OCI-LY7 (cell line): ENCODE results near the gene KREMEN1. TPM values are rescaled to one million over a fixed set of nuclear protein-coding genes. Genes with fewer than 3 reads are reported as not detected.

Experiments used
- BruUV-seq: library from RNA; stranded (reverse); fragments of 400-500 nt; replicated peaks from 2 replicates; lab custom pipeline; 2021; lab: Mats Ljungman, UMichigan
- CTCF ChIA-PET: fragments of 300-600 bp; sonication (Branson Sonifier 250); formaldehyde crosslinking; loops from one replicate; lab custom pipeline; 2022; ENCODE audit warnings: antibody characterized with exemption; ENCODE audit not compliant: unreplicated experiment; lab: Charles Lee
- POLR2A ChIA-PET: fragments of 300-600 bp; sonication (Branson Sonifier 250); formaldehyde crosslinking; loops from one replicate; lab custom pipeline; 2022; ENCODE audit warnings: antibody characterized with exemption; lab: Charles Lee
- DNase-seq: peaks from one replicate; pipeline ENCODE4 v3.0.0-alpha.2; 2015; ENCODE audit warnings: low spot score
- H2AFZ ChIP-seq: fragments of 200-600 bp; sonication (generic), shearing (Covaris generic); 2 replicates; pipeline ENCODE4 v1.6.1; 2014; ENCODE audit warnings: mild to moderate bottlenecking, antibody characterized with exemption, low read length, moderate library complexity
- H3K27ac ChIP-seq: fragments of 200-600 bp; sonication (generic); 2 replicates; pipeline ENCODE4 v1.5.1; 2014; ENCODE audit warnings: mixed run types, low read depth, mild to moderate bottlenecking, moderate library complexity, low read length, inconsistent platforms; ENCODE audit not compliant: poor library complexity, severe bottlenecking
- H3K36me3 ChIP-seq: fragments of 200-600 bp; sonication (generic); 2 replicates; pipeline ENCODE4 v1.6.1; 2014; ENCODE audit warnings: mild to moderate bottlenecking, antibody characterized with exemption, low read length, moderate library complexity, mixed read lengths; ENCODE audit not compliant: insufficient read depth
- H3K4me1 ChIP-seq: fragments of 200-600 bp; sonication (generic); 2 replicates; pipeline ENCODE4 v1.5.1; 2014; ENCODE audit warnings: mild to moderate bottlenecking, low read length; ENCODE audit not compliant: insufficient read depth, poor library complexity, severe bottlenecking
- H3K4me2 ChIP-seq: fragments of 200-600 bp; sonication (generic); 2 replicates; pipeline ENCODE4 v1.6.1; 2014; ENCODE audit warnings: mild to moderate bottlenecking, low read length
- H3K4me3 ChIP-seq: fragments of 200-600 bp; sonication (generic); 2 replicates; pipeline ENCODE4 v1.5.1; 2014; ENCODE audit warnings: mild to moderate bottlenecking, low read depth, low read length; ENCODE audit not compliant: poor library complexity, severe bottlenecking
- H3K79me2 ChIP-seq: fragments of 200-600 bp; sonication (generic); 2 replicates; pipeline ENCODE4 v1.6.1; 2016; ENCODE audit warnings: low read depth, mild to moderate bottlenecking, low read length, moderate library complexity, mixed read lengths; ENCODE audit not compliant: insufficient read depth
- H3K9me2 ChIP-seq: fragments of 200-600 bp; sonication (generic); 2 replicates; pipeline ENCODE4 v1.6.1; 2016; ENCODE audit warnings: mild to moderate bottlenecking, low read length, mixed read lengths; ENCODE audit not compliant: insufficient read depth
- H3K9me3 ChIP-seq: fragments of 200-600 bp; sonication (generic); 2 replicates; pipeline ENCODE4 v1.6.1; 2014; ENCODE audit warnings: mild to moderate bottlenecking, mixed run types, low read length, mixed read lengths
- H4K20me1 ChIP-seq: fragments of 200-600 bp; sonication (generic); 2 replicates; pipeline ENCODE4 v1.6.1; 2014; ENCODE audit warnings: mild to moderate bottlenecking, antibody characterized with exemption, low read length, moderate library complexity, mixed read lengths; ENCODE audit not compliant: insufficient read depth
- EZH2phosphoT487 ChIP-seq: fragments of 200-600 bp; sonication (generic); IDR thresholded peaks from 2 replicates; pipeline ENCODE4 v1.6.1; 2018; ENCODE audit warnings: low read depth, borderline replicate concordance, mild to moderate bottlenecking, mixed run types, antibody characterized with exemption, low read length, moderate library complexity, mixed read lengths
- intact Hi-C: fragments of 100-400 bp; cut with micrococcal nuclease; formaldehyde crosslinking; loops from one replicate; pipeline ENCODE4 v1.10.0; 2022; ENCODE audit not compliant: unreplicated experiment
- total RNA-seq, 2 experiments: library from RNA; depleted of rRNA in 1 of 2; stranded (reverse); fragments of >200 nt in 1 of 2; shearing (Covaris generic) in 1 of 2; gene quantifications; 2 replicates each; pipeline ENCODE4 v1.2.3, GENCODE V29; 2014 to 2022
- TF ChIP-seq, protein P1 (sequence below): fragments of 200-600 bp; sonication (generic); conservative IDR thresholded peaks from 2 replicates; pipeline ENCODE4 v1.5.1; 2014; ENCODE audit warnings: mild to moderate bottlenecking, antibody characterized with exemption, low read length, moderate library complexity, mixed read lengths

The KREMEN1 gene
- total RNA-seq, 2 experiments from 2014 or later = not detected

DNA sequence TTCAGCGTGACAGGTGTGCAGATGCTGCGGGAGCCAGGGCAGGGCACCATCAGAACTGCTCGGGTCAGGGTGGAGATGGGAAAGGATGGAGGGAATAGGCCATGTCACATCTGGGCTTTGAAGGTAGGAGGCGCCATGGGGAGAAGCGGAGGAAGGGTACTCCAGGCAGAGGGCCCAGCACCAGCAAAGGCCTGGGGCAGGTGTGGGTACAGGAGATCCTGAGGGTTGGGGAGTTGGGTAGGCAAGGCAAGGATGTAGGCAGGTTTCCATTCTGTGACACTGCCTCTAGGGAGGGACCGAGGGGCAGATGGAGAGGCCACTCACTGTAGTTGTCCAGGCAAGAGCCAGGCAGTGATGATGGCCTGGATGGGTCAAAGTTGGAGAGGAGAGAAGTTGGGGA, 141.4 kb downstream of the KREMEN1 start:
- intact Hi-C loops = no loop called here
- Histone ChIP-seq H3K79me2 (no peaks in the 10 kb centered on the region), H3K36me3 (no peaks in the 10 kb centered on the region), H3K4me2 (no peak overlapping the region), H2AFZ (no peak overlapping the region), H3K9me2 (no peaks in the 10 kb centered on the region), H3K9me3 (no peaks in the 10 kb centered on the region), H3K4me3 (no peak overlapping the region), H3K27ac (no peak overlapping the region), H3K4me1 (no peaks in the 10 kb centered on the region), H4K20me1 (no peaks in the 10 kb centered on the region)
- POLR2A ChIA-PET = no interaction called here
- CTCF ChIA-PET = no interaction called here
- TF ChIP-seq, protein P1, sequence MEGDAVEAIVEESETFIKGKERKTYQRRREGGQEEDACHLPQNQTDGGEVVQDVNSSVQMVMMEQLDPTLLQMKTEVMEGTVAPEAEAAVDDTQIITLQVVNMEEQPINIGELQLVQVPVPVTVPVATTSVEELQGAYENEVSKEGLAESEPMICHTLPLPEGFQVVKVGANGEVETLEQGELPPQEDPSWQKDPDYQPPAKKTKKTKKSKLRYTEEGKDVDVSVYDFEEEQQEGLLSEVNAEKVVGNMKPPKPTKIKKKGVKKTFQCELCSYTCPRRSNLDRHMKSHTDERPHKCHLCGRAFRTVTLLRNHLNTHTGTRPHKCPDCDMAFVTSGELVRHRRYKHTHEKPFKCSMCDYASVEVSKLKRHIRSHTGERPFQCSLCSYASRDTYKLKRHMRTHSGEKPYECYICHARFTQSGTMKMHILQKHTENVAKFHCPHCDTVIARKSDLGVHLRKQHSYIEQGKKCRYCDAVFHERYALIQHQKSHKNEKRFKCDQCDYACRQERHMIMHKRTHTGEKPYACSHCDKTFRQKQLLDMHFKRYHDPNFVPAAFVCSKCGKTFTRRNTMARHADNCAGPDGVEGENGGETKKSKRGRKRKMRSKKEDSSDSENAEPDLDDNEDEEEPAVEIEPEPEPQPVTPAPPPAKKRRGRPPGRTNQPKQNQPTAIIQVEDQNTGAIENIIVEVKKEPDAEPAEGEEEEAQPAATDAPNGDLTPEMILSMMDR = no peak
- no peak for TF ChIP-seq EZH2phosphoT487
- BruUV-seq = no TSS peak
- no peak for DNase-seq

DNA sequence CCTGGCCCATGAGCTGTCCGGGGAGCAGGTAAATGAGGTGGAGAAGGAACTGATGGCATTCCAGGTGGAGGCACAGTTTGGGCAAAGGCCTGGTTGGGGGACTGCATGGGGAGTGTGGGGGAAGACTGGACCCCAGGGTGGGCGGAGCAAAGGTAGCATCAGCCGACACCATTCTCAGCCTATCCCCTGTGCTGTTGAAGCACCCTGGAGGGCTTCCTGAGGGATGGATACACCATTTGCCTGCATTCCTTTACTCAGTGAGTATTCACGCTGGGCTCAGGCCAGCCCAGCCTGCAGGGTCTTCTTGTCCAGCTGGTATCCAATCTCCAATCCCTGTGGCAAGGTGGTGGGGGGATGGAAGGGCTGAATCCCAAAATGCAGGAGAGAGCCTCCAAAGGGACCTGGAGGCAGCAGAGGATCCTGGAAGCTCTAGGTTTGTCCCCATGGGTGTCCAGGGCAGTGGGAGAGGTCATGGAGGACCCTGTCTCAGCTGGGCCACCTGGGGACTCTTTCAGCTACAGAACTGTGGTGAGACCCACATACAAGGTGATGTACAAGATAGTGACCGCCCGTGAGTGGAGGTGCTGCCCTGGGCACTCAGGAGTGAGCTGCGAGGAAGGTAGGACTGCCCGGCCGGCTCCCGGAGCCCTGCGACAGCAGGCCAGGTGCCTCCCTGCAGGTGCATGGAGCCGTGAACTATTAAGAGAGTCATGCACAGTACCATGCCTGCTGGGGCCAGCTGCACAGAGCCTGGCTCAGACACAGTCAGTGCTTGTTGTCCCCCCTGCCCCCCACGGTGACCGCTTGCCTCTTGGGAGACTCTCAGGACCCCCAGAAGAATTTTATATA, 142.4 kb downstream of the KREMEN1 start:
- ChIA-PET CTCF (no interaction called here), POLR2A (no interaction called here)
- H2AFZ ChIP-seq = no peak overlapping the region
- no peaks in the 10 kb centered on the region for H3K9me2 ChIP-seq
- DNase-seq = no peak
- H3K4me3 ChIP-seq = no peak overlapping the region
- no peaks in the 10 kb centered on the region for H3K9me3 ChIP-seq
- no TSS peak for BruUV-seq
- intact Hi-C loops = no loop called here
- H3K4me1 ChIP-seq = no peaks in the 10 kb centered on the region
- H3K36me3 ChIP-seq = no peaks in the 10 kb centered on the region
- H3K79me2 ChIP-seq = no peaks in the 10 kb centered on the region
- TF ChIP-seq EZH2phosphoT487 = no peak
- TF ChIP-seq, protein P1 = no peak
- H4K20me1 ChIP-seq = no peaks in the 10 kb centered on the region
- H3K4me2 ChIP-seq = no peak overlapping the region
- no peak overlapping the region for H3K27ac ChIP-seq
